ENCODE measurements around the gene POLR1A.
A peak's percentile ranks its signal among the peaks of the same experiment; 100 is the strongest.

Gene POLR1A

DNA sequence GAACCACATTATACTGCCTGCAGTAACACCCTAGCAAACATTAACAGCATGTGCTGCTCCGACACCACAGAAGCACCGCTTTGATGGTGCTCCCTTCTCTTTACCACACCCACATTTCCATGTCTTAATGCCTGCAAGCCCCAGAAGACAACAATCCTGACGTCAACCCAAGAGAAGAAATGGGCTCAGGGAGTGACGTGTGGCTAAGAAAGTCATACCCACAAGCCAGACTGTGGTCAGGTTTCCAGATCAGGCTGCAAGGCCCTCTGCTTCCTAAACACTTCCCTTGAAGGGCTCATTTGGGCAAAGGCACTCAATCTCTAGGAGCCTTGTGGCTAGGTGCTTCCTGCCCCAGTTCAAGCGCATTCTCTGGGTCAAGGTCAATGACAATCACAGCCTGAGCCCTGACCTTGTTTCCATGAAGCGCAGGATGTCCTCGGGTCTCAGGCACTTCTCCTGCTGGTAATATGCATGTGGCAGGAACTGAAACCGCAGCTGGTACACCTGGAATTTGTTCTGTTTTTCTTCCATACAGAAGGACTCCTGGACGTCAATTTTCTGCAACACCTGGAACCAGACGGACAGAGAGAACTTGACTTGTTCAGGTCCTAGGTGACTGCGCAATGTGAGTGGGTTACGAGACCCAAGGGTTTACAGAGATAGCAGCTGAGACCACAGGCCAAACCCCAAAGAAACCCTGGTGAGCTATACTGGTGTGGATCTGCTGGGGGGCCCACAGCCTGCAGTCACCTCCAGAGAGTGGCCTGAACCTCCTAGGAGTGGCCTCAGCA lies 67.2 kb downstream of the POLR1A start:
- POLR2A ChIA-PET: no interaction called here

DNA sequence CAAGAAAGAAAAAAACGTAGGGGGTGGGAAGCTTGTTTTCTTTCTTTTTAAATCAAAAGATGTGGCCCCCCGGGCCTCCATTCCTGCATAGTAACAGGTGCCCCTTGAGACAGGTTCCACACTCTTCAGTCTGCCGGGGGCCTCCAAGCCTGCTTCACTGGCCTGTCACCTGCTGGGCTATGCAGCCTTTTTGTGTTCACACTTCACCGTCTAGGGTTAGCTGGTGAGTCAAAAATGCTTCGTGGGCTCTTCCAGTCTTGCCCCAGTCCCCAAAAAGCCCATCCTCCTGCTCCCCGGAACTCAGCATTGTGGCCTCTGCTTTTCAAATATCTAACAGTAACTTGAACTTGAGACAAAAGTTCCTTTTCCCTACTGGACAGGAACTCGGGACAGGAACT lies 67.9 kb downstream of the POLR1A start:
- TF ChIP-seq, protein P1, sequence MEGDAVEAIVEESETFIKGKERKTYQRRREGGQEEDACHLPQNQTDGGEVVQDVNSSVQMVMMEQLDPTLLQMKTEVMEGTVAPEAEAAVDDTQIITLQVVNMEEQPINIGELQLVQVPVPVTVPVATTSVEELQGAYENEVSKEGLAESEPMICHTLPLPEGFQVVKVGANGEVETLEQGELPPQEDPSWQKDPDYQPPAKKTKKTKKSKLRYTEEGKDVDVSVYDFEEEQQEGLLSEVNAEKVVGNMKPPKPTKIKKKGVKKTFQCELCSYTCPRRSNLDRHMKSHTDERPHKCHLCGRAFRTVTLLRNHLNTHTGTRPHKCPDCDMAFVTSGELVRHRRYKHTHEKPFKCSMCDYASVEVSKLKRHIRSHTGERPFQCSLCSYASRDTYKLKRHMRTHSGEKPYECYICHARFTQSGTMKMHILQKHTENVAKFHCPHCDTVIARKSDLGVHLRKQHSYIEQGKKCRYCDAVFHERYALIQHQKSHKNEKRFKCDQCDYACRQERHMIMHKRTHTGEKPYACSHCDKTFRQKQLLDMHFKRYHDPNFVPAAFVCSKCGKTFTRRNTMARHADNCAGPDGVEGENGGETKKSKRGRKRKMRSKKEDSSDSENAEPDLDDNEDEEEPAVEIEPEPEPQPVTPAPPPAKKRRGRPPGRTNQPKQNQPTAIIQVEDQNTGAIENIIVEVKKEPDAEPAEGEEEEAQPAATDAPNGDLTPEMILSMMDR (IDR thresholded peaks at IDR 0.05; ENCODE audit: control extremely low read depth, extremely low read depth, low read depth, missing control alignments): no peak
- ChIA-PET POLR2A (interaction anchor here (0.5 kb wide), 1 partner anchor 181 kb away, joined by 3 read pairs; no protein-coding TSS in a partner anchor), CTCF (interaction anchor here (1.2 to 4.6 kb wide), 10 partner anchors 11 to 210 kb away, joined by 3 to 33 read pairs (median 14); partner anchors contain the start of gene ST3GAL5)
- DNase-seq (ENCODE audit: extremely low spot score): no peak

More for the DNA sequence above, 67.2 kb downstream of the POLR1A start:
- TF ChIP-seq, protein P1 (IDR thresholded peaks at IDR 0.05; ENCODE audit: control extremely low read depth, extremely low read depth, low read depth, missing control alignments): no peak
- DNase-seq (ENCODE audit: extremely low spot score): no peak
- CTCF ChIA-PET: interaction anchor here (1.0 to 4.6 kb wide), 5 partner anchors 29 to 152 kb away, joined by 3 to 32 read pairs (median 4); partner anchors contain the start of gene ST3GAL5

DNA sequence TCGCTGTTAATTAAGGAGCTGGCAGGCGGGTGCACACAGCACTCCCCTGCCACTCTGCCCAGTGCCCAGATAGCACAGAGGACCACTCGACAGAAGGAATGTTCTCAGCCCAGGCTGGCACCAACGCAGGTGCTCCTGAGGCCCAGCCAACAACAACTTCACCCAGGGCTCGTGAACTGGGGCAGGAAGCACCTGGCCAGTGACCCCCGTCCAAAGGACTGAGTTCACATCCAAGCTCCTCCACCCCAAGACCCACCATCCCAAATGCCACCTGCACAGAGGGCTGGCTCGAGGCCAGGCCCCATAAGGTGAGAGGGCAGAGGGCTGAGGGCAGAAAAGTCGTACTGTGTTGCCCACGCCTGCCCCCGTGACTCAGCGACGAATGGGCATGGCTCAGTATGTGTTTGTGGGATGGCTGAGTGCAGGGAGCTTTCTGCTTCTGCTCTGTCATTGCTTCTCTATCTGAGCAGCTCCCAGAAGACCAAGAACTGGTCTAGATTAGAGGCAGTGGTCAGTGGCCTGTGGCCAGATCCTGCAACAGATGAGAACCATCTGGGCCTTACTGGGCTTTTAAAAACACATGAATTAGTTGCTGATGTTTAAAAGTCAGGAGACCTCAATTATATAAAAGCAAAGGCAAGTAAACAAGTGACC lies 68.4 kb downstream of the POLR1A start:
- CTCF ChIA-PET: interaction anchor here (1.1 to 4.6 kb wide), 13 partner anchors 7 to 210 kb away, joined by 3 to 33 read pairs (median 9); partner anchors contain the start of gene ST3GAL5
- POLR2A ChIA-PET: interaction anchor here (0.5 to 1.4 kb wide), 2 partner anchors 68 to 181 kb away, joined by 3 to 4 read pairs; partner anchors contain the start of gene POLR1A
- TF ChIP-seq, protein P1 (IDR thresholded peaks at IDR 0.05; ENCODE audit: control extremely low read depth, extremely low read depth, low read depth, missing control alignments): no peak
- no peak for DNase-seq (ENCODE audit: extremely low spot score)

DNA sequence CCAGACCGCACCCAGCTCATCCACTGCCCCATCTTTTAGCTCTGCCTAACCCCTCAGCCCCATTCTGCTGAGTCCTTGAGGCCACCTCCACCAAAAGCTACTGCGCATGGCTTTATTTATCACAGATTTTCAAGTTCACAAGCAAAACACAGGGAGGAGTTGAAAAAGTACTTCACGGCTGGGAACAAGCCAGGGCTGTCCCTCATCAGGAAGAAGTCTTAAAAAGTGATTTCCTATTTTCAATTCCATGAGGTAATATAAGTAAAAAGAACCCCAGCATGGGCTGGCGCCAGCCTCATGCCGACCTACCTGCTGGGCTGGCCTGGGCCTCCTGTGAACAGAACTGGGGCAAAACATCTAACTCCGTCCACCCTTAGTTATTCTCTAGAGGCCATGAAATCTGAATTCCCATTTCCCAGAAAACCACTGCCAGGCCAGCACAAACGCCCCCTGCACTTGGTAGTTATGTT lies 69.0 kb downstream of the POLR1A start:
- POLR2A ChIA-PET: interaction anchor here (1.4 kb wide), 1 partner anchor 69 kb away, joined by 4 read pairs; the partner anchor contains the start of gene POLR1A
- TF ChIP-seq, protein P1 (IDR thresholded peaks at IDR 0.05; ENCODE audit: control extremely low read depth, extremely low read depth, low read depth, missing control alignments): no peak
- no peak for DNase-seq (ENCODE audit: extremely low spot score)
- CTCF ChIA-PET: interaction anchor here (0.9 to 4.6 kb wide), 22 partner anchors 8 to 399 kb away, joined by 3 to 33 read pairs (median 4); partner anchors contain the start of gene ST3GAL5

DNA sequence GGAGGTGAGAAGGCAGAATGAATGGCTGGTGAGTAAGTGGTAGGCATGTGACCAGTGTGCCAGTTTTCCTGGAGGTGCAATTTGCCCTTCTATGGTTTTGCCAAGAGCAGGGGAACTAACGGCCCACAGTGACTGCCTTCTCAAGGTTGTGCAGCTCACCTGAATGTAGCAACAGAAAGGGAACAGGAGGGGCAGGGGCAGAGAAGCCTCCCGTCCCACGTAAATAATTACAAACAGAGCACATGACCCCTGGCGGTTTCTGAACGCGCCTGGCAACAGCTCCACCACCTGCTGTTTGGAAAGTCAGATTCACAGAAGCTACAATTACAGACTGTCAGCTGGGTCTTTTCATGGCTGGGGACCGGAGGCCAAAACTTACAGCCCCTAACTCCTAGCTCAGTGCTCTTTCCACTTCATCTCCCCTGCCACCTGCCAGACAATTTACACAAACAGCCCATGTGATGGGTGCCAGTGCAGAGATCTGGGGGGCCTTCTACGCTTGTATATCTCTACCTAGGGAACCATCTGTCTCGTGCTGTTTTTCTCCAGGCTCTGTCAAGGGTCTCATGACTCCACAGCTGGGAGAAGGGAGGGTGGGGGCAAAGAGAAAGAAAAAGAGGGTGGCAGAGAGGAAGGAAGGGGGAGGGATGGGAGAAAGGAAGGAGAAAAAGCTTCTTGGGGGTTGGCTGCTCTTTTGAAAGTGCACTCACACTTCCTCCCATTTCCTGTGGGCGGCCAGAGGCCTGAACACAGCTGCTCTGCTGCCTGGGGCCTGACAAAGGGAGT lies 69.6 kb downstream of the POLR1A start:
- POLR2A ChIA-PET: interaction anchor here (1.4 kb wide), 1 partner anchor 69 kb away, joined by 4 read pairs; the partner anchor contains the start of gene POLR1A
- TF ChIP-seq, protein P1 (IDR thresholded peaks at IDR 0.05; ENCODE audit: control extremely low read depth, extremely low read depth, low read depth, missing control alignments): peak; percentile 51
- peak; percentile 87 for DNase-seq (ENCODE audit: extremely low spot score)
- CTCF ChIA-PET: interaction anchor here (0.9 to 4.6 kb wide), 22 partner anchors 8 to 398 kb away, joined by 3 to 33 read pairs (median 4); partner anchors contain the start of gene ST3GAL5
